ENCODE results near the gene VWF. TPM values are rescaled to one million over a fixed set of nuclear protein-coding genes. Genes with fewer than 3 reads are reported as not detected.

The VWF gene
- total RNA-seq, 1 experiment from 2014 or later: 0.48 TPM

DNA sequence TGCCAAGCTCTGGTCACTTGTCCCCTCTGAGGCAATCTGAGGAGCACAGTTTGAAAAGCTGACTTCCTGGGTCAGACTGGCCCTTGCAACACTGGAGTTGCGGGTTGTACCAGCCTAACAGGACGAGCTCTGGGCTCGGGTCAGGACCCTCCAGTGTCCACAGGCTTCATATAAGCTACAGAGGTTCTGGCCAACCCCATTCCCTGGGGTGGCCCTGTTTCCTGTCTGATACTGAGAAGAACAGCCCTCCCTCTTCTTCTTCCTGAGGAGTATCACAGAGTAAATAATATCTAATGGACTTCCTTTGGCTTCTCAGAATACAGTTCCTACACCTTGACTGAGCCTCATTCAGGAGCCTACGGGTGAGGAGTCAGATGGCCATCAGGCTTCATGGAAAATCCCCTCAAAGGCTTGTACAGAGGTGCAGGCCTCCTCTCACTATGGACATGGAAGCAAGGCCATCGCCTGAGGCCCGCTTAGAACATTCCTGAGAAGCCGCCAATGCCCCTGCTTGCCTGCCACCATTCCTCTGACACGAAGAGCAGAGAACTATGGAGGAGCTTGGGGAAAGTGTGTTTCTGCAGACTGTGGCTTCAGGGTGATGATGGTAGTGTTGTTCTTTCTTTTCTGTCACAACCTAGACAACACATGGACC, 150.9 kb downstream of the VWF start:
- TF ChIP-seq EZH2 (IDR thresholded peaks at IDR 0.05; ENCODE audit: low read depth): no peak
- TF ChIP-seq, protein P1, sequence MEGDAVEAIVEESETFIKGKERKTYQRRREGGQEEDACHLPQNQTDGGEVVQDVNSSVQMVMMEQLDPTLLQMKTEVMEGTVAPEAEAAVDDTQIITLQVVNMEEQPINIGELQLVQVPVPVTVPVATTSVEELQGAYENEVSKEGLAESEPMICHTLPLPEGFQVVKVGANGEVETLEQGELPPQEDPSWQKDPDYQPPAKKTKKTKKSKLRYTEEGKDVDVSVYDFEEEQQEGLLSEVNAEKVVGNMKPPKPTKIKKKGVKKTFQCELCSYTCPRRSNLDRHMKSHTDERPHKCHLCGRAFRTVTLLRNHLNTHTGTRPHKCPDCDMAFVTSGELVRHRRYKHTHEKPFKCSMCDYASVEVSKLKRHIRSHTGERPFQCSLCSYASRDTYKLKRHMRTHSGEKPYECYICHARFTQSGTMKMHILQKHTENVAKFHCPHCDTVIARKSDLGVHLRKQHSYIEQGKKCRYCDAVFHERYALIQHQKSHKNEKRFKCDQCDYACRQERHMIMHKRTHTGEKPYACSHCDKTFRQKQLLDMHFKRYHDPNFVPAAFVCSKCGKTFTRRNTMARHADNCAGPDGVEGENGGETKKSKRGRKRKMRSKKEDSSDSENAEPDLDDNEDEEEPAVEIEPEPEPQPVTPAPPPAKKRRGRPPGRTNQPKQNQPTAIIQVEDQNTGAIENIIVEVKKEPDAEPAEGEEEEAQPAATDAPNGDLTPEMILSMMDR (conservative IDR thresholded peaks at IDR 0.05): no peak

DNA sequence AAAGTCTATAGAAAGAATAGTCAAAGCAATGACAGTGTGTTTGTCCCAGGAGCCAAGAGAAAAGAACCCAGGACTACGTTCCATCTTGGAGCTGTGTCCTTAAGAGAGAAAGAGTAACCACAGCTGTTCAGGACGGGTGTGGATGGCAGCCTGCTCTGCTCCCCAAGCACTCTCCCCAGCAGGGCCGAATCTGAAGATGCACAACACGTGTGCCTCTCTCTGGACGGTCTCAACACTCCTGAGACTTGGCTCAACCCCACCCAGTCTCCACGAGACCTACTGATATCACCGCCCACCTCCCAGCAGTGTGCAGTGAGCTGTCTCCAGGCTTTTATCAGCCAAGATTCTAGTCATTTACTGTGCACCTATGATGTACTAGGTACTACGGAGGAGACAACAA, 152.1 kb downstream of the VWF start:
- no peak for DNase-seq
- CTCF ChIA-PET: no interaction called here

More for the DNA sequence above, 150.9 kb downstream of the VWF start:
- Histone ChIP-seq H2AFZ (no peak overlapping the region), H3K27me3 (ENCODE audit: insufficient read depth, low read depth) (peaks cover 96% of the 10 kb centered on the region), H3K4me3 (no peak overlapping the region), H3K9me3 (ENCODE audit: insufficient read depth, low read depth) (no peaks in the 10 kb centered on the region), H3K79me2 (ENCODE audit: low read depth) (no peaks in the 10 kb centered on the region), H3K27ac (no peak overlapping the region), H4K20me1 (ENCODE audit: insufficient read depth) (no peaks in the 10 kb centered on the region), H3K4me2 (no peak overlapping the region), H3F3A (ENCODE audit: insufficient read depth, low read depth) (no peaks in the 10 kb centered on the region), H3K4me1 (replicated peaks; ENCODE audit: insufficient read depth) (no peaks in the 10 kb centered on the region), H3K36me3 (ENCODE audit: low read depth) (no peaks in the 10 kb centered on the region), H3K9me2 (ENCODE audit: insufficient read depth) (no peaks in the 10 kb centered on the region)
- DNase-seq: no peak
- BruUV-seq (replicated peaks): no TSS peak
- CTCF ChIA-PET: no interaction called here
- POLR2A ChIA-PET (ENCODE audit: unreplicated experiment): no interaction called here
- intact Hi-C loops (cut with micrococcal nuclease; ENCODE audit: unreplicated experiment): no loop called here

DNA sequence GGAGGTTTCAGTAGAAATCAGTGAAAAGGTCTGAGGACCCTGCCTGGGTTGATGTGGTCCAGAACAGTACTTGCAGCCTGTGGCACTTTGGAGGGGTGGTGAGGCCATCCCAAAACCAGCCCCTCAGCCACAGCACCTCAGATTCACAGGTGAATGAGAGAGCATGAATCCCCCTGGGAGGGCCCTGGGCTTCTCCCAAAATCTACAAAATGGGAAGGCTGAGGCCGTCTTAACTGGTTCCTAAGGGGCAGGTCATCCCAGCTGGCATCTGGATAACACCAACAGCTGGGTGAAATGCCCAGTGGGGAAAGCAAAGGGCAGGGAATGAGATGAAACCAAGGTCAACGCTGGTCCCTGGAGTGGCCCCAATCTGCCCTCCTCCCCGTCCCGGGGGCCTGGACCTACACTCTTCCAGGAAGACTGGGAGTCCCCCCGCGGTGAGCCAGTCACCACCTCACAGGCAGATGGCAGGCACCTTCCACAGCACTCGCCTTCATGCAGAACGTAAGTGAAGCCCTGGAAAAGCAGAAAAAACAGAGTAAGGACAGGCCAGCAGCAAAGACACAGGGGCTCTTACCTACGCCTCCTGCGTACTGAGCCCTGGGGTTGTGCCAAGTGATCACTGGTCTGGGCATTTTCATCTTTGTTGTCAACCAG, 153.1 kb downstream of the VWF start:
- Histone ChIP-seq H4K20me1 (ENCODE audit: insufficient read depth) (no peaks in the 10 kb centered on the region), H3K4me2 (no peak overlapping the region), H3K36me3 (ENCODE audit: low read depth) (no peaks in the 10 kb centered on the region), H2AFZ (no peak overlapping the region), H3K27ac (no peak overlapping the region), H3K9me3 (ENCODE audit: insufficient read depth, low read depth) (no peaks in the 10 kb centered on the region), H3K9me2 (ENCODE audit: insufficient read depth) (no peaks in the 10 kb centered on the region), H3F3A (ENCODE audit: insufficient read depth, low read depth) (no peaks in the 10 kb centered on the region), H3K27me3 (ENCODE audit: insufficient read depth, low read depth) (peaks cover 90% of the 10 kb centered on the region), H3K4me1 (replicated peaks; ENCODE audit: insufficient read depth) (no peaks in the 10 kb centered on the region), H3K79me2 (ENCODE audit: low read depth) (no peaks in the 10 kb centered on the region), H3K4me3 (no peak overlapping the region)
- BruUV-seq (replicated peaks): no TSS peak
- no peak for DNase-seq
- TF ChIP-seq, protein P1 (conservative IDR thresholded peaks at IDR 0.05): no peak
- TF ChIP-seq EZH2 (IDR thresholded peaks at IDR 0.05; ENCODE audit: low read depth): no peak
- ChIA-PET CTCF (no interaction called here), POLR2A (ENCODE audit: unreplicated experiment) (no interaction called here)
- intact Hi-C loops (cut with micrococcal nuclease; ENCODE audit: unreplicated experiment): no loop called here

More for the DNA sequence above, 152.1 kb downstream of the VWF start:
- no peak overlapping the region for H3K4me2 ChIP-seq
- no peak overlapping the region for H3K4me3 ChIP-seq
- no peaks in the 10 kb centered on the region for H3K36me3 ChIP-seq (ENCODE audit: low read depth)
- H3K9me3 ChIP-seq (ENCODE audit: insufficient read depth, low read depth): no peaks in the 10 kb centered on the region
- no peak overlapping the region for H2AFZ ChIP-seq
- no peaks in the 10 kb centered on the region for H4K20me1 ChIP-seq (ENCODE audit: insufficient read depth)
- intact Hi-C loops (cut with micrococcal nuclease; ENCODE audit: unreplicated experiment): no loop called here
- POLR2A ChIA-PET (ENCODE audit: unreplicated experiment): no interaction called here
- no peaks in the 10 kb centered on the region for H3K4me1 ChIP-seq (replicated peaks; ENCODE audit: insufficient read depth)
- no peaks in the 10 kb centered on the region for H3K79me2 ChIP-seq (ENCODE audit: low read depth)
- TF ChIP-seq, protein P1 (conservative IDR thresholded peaks at IDR 0.05): no peak
- TF ChIP-seq EZH2 (IDR thresholded peaks at IDR 0.05; ENCODE audit: low read depth): no peak
- no peak overlapping the region for H3K27ac ChIP-seq
- BruUV-seq (replicated peaks): no TSS peak
- no peaks in the 10 kb centered on the region for H3K9me2 ChIP-seq (ENCODE audit: insufficient read depth)
- no peaks in the 10 kb centered on the region for H3F3A ChIP-seq (ENCODE audit: insufficient read depth, low read depth)
- peaks cover 100% of the 10 kb centered on the region for H3K27me3 ChIP-seq (ENCODE audit: insufficient read depth, low read depth)

Data from PC-9 (cell line).